Colonic mucosa (tissue), 4 donors: ENCODE measurements around the gene RACK1. TPM values are rescaled to one million over a fixed set of nuclear protein-coding genes. Genes with fewer than 3 reads are reported as not detected.

Source experiments
- DNase-seq: peaks from one replicate; pipeline ENCODE4 v3.0.0-alpha.2; 2020
- H3K27ac ChIP-seq: fragments of 200-600 bp; one replicate; pipeline ENCODE4 v1.8.0; 2021
- H3K27me3 ChIP-seq: fragments of 200-600 bp; one replicate; pipeline ENCODE4 v1.8.0; 2021
- H3K36me3 ChIP-seq: fragments of 200-600 bp; one replicate; pipeline ENCODE4 v1.8.0; 2021
- H3K4me1 ChIP-seq: fragments of 200-600 bp; one replicate; pipeline ENCODE4 v1.8.0; 2021; ENCODE audit warnings: mild to moderate bottlenecking
- H3K4me3 ChIP-seq: fragments of 200-600 bp; one replicate; pipeline ENCODE4 v1.8.0; 2021
- H3K9ac ChIP-seq, 2 donors: one replicate each; pipeline ENCODE4 v1.7.0; 2013; ENCODE audit warnings: control low read depth in 2 of 2, low read depth in 2 of 2, low read length in 2 of 2
- H3K9me3 ChIP-seq: fragments of 200-600 bp; one replicate; pipeline ENCODE4 v1.8.0; 2021
- CTCF ChIP-seq: fragments of 200-600 bp; IDR thresholded peaks from one replicate; pipeline ENCODE4 v1.8.0; 2022; ENCODE audit warnings: antibody characterized with exemption, mild to moderate bottlenecking
- intact Hi-C: fragments of 100-400 bp; cut with DNase I; formaldehyde crosslinking; loops from one replicate; pipeline ENCODE4 v1.14.1; 2022
- total RNA-seq, 2 donors: library from RNA; stranded (reverse); fragmentation: NEBNext Ultra II Directional in 1 of 2; extraction: Animal tissue kit (Norgen Biotek cat#: 25700) in 1 of 2; gene quantifications; one replicate each; pipeline ENCODE4 v1.2.1, GENCODE V29; 2021
- donor health status: healthy.
- donor health status: DM: no; HTN: no; CAD: no.
- donor health status: DM: no; HTN: no; CAD: no.

The RACK1 gene
- total RNA-seq, 2 donors from 2014 or later = 1,252 to 1,403 TPM

- Histone ChIP-seq H3K36me3 (no peaks in the 10 kb centered on the region), H3K4me3 (peak overlapping the region; percentile 95), H3K27ac (no peak overlapping the region), H3K27me3 (no peaks in the 10 kb centered on the region), H3K4me1 (no peaks in the 10 kb centered on the region), H3K9me3 (no peaks in the 10 kb centered on the region), H3K9ac (peak overlapping the region; percentile 99)
- no peak for TF ChIP-seq CTCF
- DNase-seq = no peak
- intact Hi-C loops = no loop called here
Observed at GRCh38 chr5:181259283-181259682, 15.6 kb upstream of the RACK1 start.

- peak overlapping the region; percentile 95 for H3K4me3 ChIP-seq
- no peaks in the 10 kb centered on the region for H3K36me3 ChIP-seq
- intact Hi-C loops = no loop called here
- no peaks in the 10 kb centered on the region for H3K4me1 ChIP-seq
- H3K27ac ChIP-seq = no peak overlapping the region
- DNase-seq = no peak
- no peaks in the 10 kb centered on the region for H3K9me3 ChIP-seq
- no peak for TF ChIP-seq CTCF
- H3K9ac ChIP-seq = peak overlapping the region in 1 of 2 donors; percentile 99
- H3K27me3 ChIP-seq = no peaks in the 10 kb centered on the region
Observed at GRCh38 chr5:181258576-181258975, 14.9 kb upstream of the RACK1 start.

- no peaks in the 10 kb centered on the region for H3K27me3 ChIP-seq
- DNase-seq = no peak
- intact Hi-C loops = no loop called here
Observed at GRCh38 chr5:181255836-181256578, 12.3 kb upstream of the RACK1 start.

GRCh38 chr5:181255276-181255675 is 11.6 kb upstream of the RACK1 start:
- no peak for DNase-seq
- H3K36me3 ChIP-seq = no peaks in the 10 kb centered on the region
- no peaks in the 10 kb centered on the region for H3K4me1 ChIP-seq
- no peak overlapping the region for H3K9ac ChIP-seq
- H3K4me3 ChIP-seq = no peak overlapping the region
- TF ChIP-seq CTCF = no peak
- intact Hi-C loops = no loop called here
- H3K27me3 ChIP-seq = no peaks in the 10 kb centered on the region
- no peaks in the 10 kb centered on the region for H3K9me3 ChIP-seq
- no peak overlapping the region for H3K27ac ChIP-seq

More at GRCh38 chr5:181255836-181256578, 12.3 kb upstream of the RACK1 start:
- no peak overlapping the region for H3K4me3 ChIP-seq
- no peaks in the 10 kb centered on the region for H3K36me3 ChIP-seq
- TF ChIP-seq CTCF = no peak
- no peaks in the 10 kb centered on the region for H3K4me1 ChIP-seq
- H3K9ac ChIP-seq = no peak overlapping the region
- H3K9me3 ChIP-seq = no peaks in the 10 kb centered on the region
- H3K27ac ChIP-seq = no peak overlapping the region

GRCh38 chr5:181248277-181248676 is 4.6 kb upstream of the RACK1 start:
- Histone ChIP-seq H3K9me3 (no peaks in the 10 kb centered on the region), H3K4me3 (peak overlapping the region; percentile 67), H3K36me3 (no peaks in the 10 kb centered on the region), H3K4me1 (peaks cover 14% of the 10 kb centered on the region), H3K9ac (peak overlapping the region; percentile 65 to 90), H3K27ac (peak overlapping the region; percentile 8), H3K27me3 (no peaks in the 10 kb centered on the region)
- TF ChIP-seq CTCF = no peak
- DNase-seq = no peak
- intact Hi-C loops = no loop called here
